Endometrial microvascular endothelial cells (primary cell): ENCODE results near the gene TMEM129. TPM values are rescaled to one million over a fixed set of nuclear protein-coding genes. Genes with fewer than 3 reads are reported as not detected.

ENCODE experiments used
- in situ Hi-C: cut with HindIII; loops from 2 replicates; pipeline ENCODE4 v1.10.0; 2017; ENCODE audit warnings: low sequenced_read_pairs, low pct_unique_long_range_greater_than_20kb; ENCODE audit errors: inconsistent ontology term
- total RNA-seq: library from RNA; depleted of rRNA; stranded (reverse); fragments of >200 nt; gene quantifications from one replicate; pipeline ENCODE4 v1.2.3, GENCODE V29; 2015; ENCODE audit errors: inconsistent ontology term

The TMEM129 gene
- total RNA-seq, 1 donor from 2014 or later: 34.5 TPM

- in situ Hi-C loops: no loop called here
Observed at GRCh38 chr4:1759170-1759817, 38.2 kb upstream of the TMEM129 start.

DNA sequence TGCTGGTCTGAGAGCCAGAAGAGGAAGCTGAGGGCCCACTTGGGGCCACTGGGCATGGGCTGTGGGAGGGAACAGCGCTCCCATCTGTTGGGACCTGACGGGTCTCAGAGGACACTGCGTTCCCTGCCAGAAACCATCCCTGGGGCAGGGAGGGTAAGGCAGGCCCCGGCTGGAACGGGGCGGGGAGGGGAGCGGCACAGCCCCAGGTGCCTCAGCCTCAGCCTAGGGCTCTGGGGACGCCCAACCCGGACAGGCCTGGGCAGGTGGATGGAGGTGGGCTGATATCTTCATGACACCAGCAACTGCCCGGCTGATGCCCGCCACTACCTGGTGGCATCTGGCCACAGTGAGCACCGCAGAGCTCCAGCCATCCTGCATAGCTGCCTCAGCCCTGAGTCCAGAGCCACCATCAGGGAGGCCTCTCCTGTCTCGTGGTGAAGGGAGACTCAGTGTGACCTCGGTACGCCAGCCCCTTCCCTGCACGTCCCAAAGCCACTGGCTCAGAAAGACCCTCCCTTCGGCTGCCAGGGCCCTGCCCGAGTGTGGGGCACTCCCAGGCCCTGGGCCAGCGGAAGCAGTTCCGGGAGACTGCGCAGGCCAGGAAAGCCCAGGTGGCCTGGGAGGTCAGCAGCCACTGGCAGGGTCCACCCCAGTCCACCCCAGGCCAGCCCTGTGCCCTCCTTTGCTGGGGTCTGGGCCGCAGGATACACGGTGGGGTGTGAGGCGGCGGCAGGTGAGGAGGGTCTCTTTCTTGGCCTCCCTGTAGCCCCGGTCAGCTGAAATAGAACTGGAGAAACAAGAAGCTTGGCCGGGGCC, 37.4 kb upstream of the TMEM129 start:
- in situ Hi-C loops: no loop called here

- in situ Hi-C loops: no loop called here
Observed at GRCh38 chr4:1757836-1758235, 36.7 kb upstream of the TMEM129 start.

GRCh38 chr4:1756893-1757779, 36.0 kb upstream of the TMEM129 start:
- in situ Hi-C loops: no loop called here

- in situ Hi-C loops: no loop called here
Observed at GRCh38 chr4:1756079-1756478, 35.0 kb upstream of the TMEM129 start.

- in situ Hi-C loops: no loop called here
Observed at GRCh38 chr4:1755297-1755696, 34.2 kb upstream of the TMEM129 start.

- in situ Hi-C loops: no loop called here
Observed at GRCh38 chr4:1754336-1754735, 33.2 kb upstream of the TMEM129 start.

DNA sequence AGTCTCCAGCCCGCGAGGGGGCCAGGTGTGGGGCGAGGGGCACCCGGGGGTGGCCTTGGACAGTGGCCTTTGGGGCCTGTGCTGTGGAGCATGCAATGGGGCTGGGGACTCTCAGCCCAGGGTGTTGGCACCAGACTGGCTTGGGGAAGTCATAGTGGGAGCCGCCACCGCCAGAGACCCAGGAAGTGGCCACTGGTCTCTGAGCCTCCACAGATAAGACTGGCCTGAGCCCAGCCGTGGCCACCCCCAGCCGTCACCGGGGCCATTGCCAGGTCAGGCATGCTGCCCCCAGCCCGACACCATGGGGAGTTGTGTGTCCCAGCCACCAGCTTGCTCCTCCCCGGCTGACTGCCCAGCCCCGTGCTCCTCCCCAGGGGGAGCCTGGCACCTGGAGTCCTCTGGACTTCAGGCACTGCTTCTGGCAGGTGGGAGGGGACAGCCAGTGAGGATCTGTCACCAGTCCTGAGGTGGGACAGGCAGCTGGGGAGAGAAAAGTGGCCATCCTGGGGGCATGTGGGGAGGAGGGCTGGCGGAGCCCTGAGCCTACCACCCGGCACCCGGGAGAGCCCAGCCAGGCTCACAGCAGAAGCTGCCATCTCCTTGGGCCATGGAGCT, 32.7 kb upstream of the TMEM129 start:
- in situ Hi-C loops: no loop called here

DNA sequence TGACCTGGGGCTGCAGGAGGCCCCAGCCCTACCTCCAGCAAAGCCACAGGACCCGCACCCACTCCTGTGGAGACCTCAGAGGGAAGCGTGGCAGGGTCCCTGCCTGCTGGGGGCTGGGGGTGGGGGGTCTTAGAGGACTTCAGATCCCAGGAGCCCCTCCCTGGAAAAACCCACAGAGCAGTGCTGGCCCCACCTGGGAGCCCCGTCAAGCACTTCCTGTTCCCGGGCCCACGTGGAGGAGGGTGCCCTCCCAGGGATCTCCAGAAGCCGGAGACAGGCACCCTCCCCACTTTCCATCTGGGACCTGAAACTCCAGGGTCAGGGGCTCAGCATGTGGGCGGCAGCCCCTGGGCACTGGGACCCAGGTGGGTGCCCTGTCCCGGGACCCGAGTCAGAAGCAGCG, 32.2 kb upstream of the TMEM129 start:
- in situ Hi-C loops: no loop called here

DNA sequence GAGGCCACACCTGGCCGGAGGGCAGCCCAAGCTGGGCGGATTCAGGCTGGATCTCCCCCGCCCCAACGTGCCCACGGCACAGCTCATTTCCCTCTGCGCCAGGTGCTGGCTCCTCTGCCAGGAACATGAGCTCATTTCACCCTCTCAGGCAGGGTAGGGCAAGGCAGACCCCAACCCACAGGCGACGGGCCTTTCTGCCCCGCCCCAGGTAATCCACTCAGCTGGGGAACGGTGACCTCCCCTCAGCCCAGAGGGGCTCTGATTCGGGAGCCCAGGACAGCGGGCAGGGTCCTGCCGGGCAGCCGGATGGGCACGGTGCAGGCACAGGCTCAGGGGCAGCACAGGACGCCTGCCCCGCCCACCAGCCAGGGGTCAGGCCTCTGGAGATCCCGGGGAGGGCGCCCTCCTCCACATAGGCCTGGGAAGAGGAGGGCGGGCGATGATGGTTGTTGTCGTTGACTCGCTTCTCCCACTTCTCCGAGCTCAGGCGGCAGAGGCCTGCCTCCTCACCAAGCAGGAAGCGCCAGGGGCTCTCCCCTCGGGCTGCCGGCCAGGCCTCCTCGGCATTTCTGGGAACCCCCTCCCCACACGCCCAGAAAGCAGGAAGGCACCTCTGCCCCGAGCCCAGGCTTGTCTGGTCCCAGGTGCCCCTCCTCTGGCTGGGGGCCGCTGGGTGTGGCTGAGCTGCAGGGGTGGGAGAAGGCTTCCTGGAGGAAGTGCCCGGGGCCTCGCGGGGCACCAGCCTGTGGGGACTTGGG, 31.3 kb upstream of the TMEM129 start:
- in situ Hi-C loops: no loop called here

- in situ Hi-C loops: no loop called here
Observed at GRCh38 chr4:1751919-1752283, 30.8 kb upstream of the TMEM129 start.

DNA sequence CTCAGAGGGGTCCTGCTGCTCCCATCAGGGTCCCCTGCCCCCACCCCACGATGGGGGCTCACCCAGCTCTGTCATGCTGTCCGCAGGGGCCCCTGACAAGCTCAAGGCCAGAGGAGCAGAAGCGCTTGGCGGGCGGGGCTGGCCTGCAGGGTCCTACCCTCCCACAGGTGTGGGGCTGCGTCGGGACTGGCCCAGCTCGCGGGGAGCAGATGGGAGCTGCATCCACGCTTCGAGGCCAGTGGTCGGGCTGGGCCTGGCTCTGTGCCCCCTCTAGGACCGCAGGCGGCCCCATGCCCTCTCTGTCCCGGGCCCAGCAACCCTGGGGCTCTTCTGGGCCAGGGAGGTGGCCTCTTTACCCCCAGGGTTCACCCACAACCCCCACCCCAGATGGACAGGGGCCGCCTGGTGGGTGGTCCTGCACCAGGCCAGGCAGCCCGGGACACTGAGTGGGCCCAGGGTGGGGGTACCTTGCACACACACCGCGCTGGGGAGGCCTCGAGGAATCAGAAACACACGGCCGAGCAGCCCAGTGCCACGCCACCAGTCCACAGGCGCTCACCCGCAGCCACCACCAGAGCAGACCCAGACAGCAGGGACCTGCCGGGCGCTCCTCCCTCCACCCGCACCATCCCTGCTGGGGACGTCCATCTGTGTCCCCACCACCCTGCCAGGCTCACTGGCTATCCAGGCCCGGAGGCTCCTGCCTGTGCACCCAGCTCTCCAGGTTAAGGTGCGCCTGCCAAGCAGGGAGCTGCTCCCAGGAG, 30.2 kb upstream of the TMEM129 start:
- in situ Hi-C loops: no loop called here

GRCh38 chr4:1750381-1751154, 29.4 kb upstream of the TMEM129 start:
- in situ Hi-C loops: no loop called here

DNA sequence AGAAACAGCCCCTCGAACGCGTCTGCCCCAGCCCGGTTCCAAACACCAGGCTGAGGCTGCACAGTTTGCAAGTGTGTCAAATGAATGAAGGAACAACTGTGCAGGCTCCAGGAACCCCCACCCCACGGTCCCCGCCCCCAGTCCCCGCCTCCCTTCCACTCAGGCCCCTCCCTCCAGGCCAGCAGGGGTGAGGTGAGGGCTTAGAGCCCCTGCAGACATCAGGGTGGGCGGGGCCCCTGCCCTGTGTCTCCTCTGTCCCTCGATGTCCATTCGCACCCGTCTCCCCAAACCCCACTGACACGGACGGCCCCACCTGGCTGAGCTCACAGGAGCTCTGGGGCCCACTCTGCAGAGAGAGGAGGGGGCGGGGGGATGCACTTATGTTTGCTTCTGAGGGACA, 28.7 kb upstream of the TMEM129 start:
- in situ Hi-C loops: no loop called here

GRCh38 chr4:1749370-1749769, 28.2 kb upstream of the TMEM129 start:
- in situ Hi-C loops: no loop called here

GRCh38 chr4:1748465-1748995, 27.4 kb upstream of the TMEM129 start:
- in situ Hi-C loops: no loop called here

DNA sequence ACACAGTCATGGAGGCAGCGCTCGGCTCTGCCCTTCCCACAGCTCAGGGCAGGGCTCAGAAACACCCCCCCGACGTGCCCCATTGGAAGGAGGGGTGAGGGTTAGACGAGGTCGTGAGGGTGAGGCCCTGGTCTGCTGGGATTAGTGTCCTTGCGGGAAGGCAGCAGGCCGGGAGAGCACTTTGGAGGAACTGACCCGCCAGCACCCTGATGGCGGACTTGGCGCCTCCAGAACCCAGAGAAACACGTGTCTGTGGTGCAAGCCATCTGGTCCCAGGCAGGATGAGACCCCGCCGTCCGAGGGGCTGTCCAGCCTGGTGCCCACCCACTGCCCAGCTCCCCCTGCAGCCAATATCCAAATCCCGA, 26.5 kb upstream of the TMEM129 start:
- in situ Hi-C loops: no loop called here
